ENCODE data around the gene SUMO1. TPM values are rescaled to one million over a fixed set of nuclear protein-coding genes. Genes with fewer than 3 reads are reported as not detected.

The SUMO1 gene
- total and polyA plus RNA-seq, 9 of the 15 experiments (the other 6 are each of a cell fraction or from before 2014, with no cell fraction given): 63.7 to 292 (median 92.0) TPM

GRCh38 chr2:202265467-202266277 lies 27.3 kb upstream of the SUMO1 start, which contains the start of gene NOP58 (continued):
- no peak for TF ChIP-seq BDP1 (IDR thresholded peaks at IDR 0.05; ENCODE audit: insufficient read depth, insufficient read length)
- TF ChIP-seq ARID3A (IDR thresholded peaks at IDR 0.05; ENCODE audit: borderline replicate concordance, low read depth, low read length): no peak
- TF ChIP-seq HMBOX1 (IDR thresholded peaks at IDR 0.05): no peak
- no peak for TF ChIP-seq ZNF282 (CRISPR knock-in tag; IDR thresholded peaks at IDR 0.05)
- TF ChIP-seq, protein P1, sequence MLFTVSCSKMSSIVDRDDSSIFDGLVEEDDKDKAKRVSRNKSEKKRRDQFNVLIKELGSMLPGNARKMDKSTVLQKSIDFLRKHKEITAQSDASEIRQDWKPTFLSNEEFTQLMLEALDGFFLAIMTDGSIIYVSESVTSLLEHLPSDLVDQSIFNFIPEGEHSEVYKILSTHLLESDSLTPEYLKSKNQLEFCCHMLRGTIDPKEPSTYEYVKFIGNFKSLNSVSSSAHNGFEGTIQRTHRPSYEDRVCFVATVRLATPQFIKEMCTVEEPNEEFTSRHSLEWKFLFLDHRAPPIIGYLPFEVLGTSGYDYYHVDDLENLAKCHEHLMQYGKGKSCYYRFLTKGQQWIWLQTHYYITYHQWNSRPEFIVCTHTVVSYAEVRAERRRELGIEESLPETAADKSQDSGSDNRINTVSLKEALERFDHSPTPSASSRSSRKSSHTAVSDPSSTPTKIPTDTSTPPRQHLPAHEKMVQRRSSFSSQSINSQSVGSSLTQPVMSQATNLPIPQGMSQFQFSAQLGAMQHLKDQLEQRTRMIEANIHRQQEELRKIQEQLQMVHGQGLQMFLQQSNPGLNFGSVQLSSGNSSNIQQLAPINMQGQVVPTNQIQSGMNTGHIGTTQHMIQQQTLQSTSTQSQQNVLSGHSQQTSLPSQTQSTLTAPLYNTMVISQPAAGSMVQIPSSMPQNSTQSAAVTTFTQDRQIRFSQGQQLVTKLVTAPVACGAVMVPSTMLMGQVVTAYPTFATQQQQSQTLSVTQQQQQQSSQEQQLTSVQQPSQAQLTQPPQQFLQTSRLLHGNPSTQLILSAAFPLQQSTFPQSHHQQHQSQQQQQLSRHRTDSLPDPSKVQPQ (CRISPR knock-in tag; IDR thresholded peaks at IDR 0.05; ENCODE audit: borderline replicate concordance): no peak
- TF ChIP-seq POLR2AphosphoS5 (IDR thresholded peaks at IDR 0.05; ENCODE audit: control insufficient read depth, insufficient read depth, low read depth, low read length): peak; percentile 95
- no peak for TF ChIP-seq HNRNPUL1 (IDR thresholded peaks at IDR 0.05; ENCODE audit: low read length)
- TF ChIP-seq, protein P2, sequence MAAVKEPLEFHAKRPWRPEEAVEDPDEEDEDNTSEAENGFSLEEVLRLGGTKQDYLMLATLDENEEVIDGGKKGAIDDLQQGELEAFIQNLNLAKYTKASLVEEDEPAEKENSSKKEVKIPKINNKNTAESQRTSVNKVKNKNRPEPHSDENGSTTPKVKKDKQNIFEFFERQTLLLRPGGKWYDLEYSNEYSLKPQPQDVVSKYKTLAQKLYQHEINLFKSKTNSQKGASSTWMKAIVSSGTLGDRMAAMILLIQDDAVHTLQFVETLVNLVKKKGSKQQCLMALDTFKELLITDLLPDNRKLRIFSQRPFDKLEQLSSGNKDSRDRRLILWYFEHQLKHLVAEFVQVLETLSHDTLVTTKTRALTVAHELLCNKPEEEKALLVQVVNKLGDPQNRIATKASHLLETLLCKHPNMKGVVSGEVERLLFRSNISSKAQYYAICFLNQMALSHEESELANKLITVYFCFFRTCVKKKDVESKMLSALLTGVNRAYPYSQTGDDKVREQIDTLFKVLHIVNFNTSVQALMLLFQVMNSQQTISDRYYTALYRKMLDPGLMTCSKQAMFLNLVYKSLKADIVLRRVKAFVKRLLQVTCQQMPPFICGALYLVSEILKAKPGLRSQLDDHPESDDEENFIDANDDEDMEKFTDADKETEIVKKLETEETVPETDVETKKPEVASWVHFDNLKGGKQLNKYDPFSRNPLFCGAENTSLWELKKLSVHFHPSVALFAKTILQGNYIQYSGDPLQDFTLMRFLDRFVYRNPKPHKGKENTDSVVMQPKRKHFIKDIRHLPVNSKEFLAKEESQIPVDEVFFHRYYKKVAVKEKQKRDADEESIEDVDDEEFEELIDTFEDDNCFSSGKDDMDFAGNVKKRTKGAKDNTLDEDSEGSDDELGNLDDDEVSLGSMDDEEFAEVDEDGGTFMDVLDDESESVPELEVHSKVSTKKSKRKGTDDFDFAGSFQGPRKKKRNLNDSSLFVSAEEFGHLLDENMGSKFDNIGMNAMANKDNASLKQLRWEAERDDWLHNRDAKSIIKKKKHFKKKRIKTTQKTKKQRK (IDR thresholded peaks at IDR 0.05; ENCODE audit: borderline replicate concordance, low read depth, low read length): no peak
- no peak for TF ChIP-seq SRF (CRISPR knock-in tag; IDR thresholded peaks at IDR 0.05)
- TF ChIP-seq GTF2F1 (IDR thresholded peaks at IDR 0.05; ENCODE audit: low read depth, low read length): peak; percentile 82; the same call in 1 of the 2 replicates
- TF ChIP-seq HDAC2 (IDR thresholded peaks at IDR 0.05): peak; percentile 79
- TF ChIP-seq TCFL5 (CRISPR knock-in tag; conservative IDR thresholded peaks at IDR 0.05): no peak
- TF ChIP-seq POLR2B (IDR thresholded peaks at IDR 0.05; ENCODE audit: low read depth, partially characterized antibody): peak; percentile 94
- no peak for TF ChIP-seq MTA2 (IDR thresholded peaks at IDR 0.05; ENCODE audit: low read depth)
- no peak for TF ChIP-seq SRSF3 (IDR thresholded peaks at IDR 0.05; ENCODE audit: insufficient read depth, low read length)
- TF ChIP-seq TCF15 (CRISPR knock-in tag; IDR thresholded peaks at IDR 0.05): no peak
- TF ChIP-seq ZNF253 (CRISPR knock-in tag; conservative IDR thresholded peaks at IDR 0.05): no peak

Data from K562 (cell line).